BLaER1 (cell line): ENCODE measurements around the gene EPB41L4B.

Source experiments
- H3K27ac ChIP-seq: shearing (Covaris generic); formaldehyde crosslinking; 2 replicates; pipeline ENCODE4 v1.8.1; 2022
- H3K27me3 ChIP-seq: shearing (Covaris generic); formaldehyde crosslinking; 2 replicates; pipeline ENCODE4 v1.8.1; 2022
- H3K36me3 ChIP-seq: shearing (Covaris generic); formaldehyde crosslinking; 2 replicates; pipeline ENCODE4 v1.8.1; 2022
- H3K4me1 ChIP-seq: shearing (Covaris generic); formaldehyde crosslinking; 2 replicates; pipeline ENCODE4 v1.8.1; 2022
- H3K4me2 ChIP-seq: shearing (Covaris generic); formaldehyde crosslinking; 2 replicates; pipeline ENCODE4 v1.8.1; 2022
- H3K4me3 ChIP-seq: shearing (Covaris generic); formaldehyde crosslinking; 2 replicates; pipeline ENCODE4 v1.8.1; 2022
- H3K9ac ChIP-seq: shearing (Covaris generic); formaldehyde crosslinking; 2 replicates; pipeline ENCODE4 v1.8.1; 2022
- H3K9me3 ChIP-seq: shearing (Covaris generic); formaldehyde crosslinking; 2 replicates; pipeline ENCODE4 v1.8.1; 2022
- H4K20me1 ChIP-seq: shearing (Covaris generic); formaldehyde crosslinking; 2 replicates; pipeline ENCODE4 v1.8.1; 2022
- Cebpa-rat ChIP-seq: shearing (Covaris generic); IDR thresholded peaks from 2 replicates; pipeline ENCODE4 v1.8.1; 2022

The EPB41L4B gene

DNA sequence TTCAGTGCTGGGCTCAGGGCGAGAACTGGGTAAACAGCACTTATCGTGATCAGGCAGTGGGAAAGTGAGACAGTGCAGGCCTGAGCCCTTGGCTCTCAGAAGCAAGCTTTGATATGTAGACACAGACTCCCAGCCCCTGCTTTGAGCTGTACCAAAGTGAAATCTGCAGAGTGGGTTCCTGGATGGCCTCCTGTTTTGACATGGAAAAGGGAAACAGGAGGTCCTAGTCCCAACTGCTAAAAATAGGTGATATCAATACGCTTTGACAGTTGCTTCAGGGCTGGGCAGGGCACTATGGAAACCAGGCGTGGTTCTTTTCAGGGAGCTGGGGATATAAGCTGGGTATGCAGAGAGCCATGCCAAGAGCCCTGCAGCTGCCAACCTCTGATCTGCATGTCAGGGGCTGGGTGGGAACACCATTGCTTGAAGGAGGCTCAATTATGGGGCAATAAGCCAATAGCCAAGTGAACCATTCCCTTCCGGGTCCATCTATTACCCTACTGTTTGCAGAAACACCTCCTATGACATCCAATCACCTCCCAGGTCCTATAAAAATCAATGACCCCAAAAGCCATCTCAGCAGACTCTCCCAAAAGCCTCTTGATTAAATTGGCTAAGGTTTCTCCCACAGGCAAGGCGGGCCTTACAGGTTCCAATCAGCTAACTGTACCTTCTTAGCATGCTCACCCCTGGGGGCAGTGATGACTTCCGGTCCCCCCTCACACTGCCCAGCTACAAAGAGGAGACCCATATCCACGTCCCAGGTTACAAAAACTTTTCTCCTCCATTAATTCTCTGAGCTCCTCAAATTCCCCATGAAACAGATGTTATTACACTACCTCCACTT, 45.8 kb downstream of the EPB41L4B start:
- peaks cover 6% of the 10 kb centered on the region; the same call in 1 of the 2 replicates for H3K4me1 ChIP-seq
- H3K4me2 ChIP-seq = no peak overlapping the region
- no peaks in the 10 kb centered on the region for H3K36me3 ChIP-seq
- H3K27me3 ChIP-seq = no peaks in the 10 kb centered on the region
- H3K27ac ChIP-seq = no peak overlapping the region
- H3K9me3 ChIP-seq = no peaks in the 10 kb centered on the region
- H4K20me1 ChIP-seq = no peaks in the 10 kb centered on the region
- no peak overlapping the region for H3K9ac ChIP-seq
- no peak overlapping the region for H3K4me3 ChIP-seq
- no peak for TF ChIP-seq Cebpa-rat

DNA sequence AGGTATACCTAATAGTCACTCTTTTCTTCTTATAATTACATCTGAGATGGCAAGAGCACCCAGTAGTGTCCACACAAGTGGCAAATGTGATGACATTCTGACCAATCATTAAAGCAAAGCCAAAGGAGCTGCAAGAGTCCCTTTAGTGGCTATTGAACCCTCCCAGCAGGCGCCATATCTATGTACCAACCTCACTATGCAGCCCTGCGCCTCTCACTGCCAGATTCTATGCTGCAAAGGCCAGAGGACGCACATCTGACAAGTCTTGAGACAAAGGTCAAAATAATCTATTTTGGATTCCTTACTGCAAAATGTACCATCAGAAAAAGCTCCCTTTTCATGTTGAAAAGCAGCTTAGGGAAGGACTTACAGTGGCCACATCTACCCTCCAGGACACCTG, 47.0 kb downstream of the EPB41L4B start:
- Histone ChIP-seq H3K4me2 (no peak overlapping the region), H3K4me1 (peaks cover 6% of the 10 kb centered on the region; the same call in 1 of the 2 replicates), H3K36me3 (no peaks in the 10 kb centered on the region), H4K20me1 (no peaks in the 10 kb centered on the region), H3K9me3 (0 out of 2 replicates have a peak, but pooled peaks cover under 1% of the 10 kb centered on the region), H3K27me3 (no peaks in the 10 kb centered on the region), H3K9ac (no peak overlapping the region), H3K4me3 (no peak overlapping the region), H3K27ac (no peak overlapping the region)
- TF ChIP-seq Cebpa-rat = no peak

DNA sequence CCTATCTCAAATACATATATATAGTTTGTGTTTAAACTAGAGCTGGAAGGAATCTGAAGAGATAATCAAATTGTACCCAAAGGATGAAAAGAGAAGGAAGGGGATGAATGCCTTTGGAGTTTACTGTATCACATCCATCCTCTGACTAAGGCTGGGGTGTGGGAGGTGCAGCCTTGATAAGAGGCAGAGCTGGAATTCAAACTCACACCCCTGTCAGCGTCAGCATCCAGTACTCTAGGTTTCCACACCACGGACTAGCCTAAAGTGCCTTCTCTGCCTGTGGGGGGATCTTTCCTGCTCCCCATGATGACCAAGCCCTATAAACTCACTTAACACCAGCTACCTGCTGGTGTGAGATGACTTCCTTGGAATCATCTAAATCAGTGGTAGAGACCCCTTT, 48.1 kb downstream of the EPB41L4B start:
- no peak overlapping the region for H3K27ac ChIP-seq
- TF ChIP-seq Cebpa-rat = no peak
- no peak overlapping the region for H3K4me2 ChIP-seq
- H3K9ac ChIP-seq = no peak overlapping the region
- H3K4me3 ChIP-seq = no peak overlapping the region
- H3K4me1 ChIP-seq = peaks cover 6% of the 10 kb centered on the region; the same call in 1 of the 2 replicates
- peaks cover 9% of the 10 kb centered on the region for H3K9me3 ChIP-seq
- H3K36me3 ChIP-seq = no peaks in the 10 kb centered on the region
- H4K20me1 ChIP-seq = no peaks in the 10 kb centered on the region
- H3K27me3 ChIP-seq = no peaks in the 10 kb centered on the region

DNA sequence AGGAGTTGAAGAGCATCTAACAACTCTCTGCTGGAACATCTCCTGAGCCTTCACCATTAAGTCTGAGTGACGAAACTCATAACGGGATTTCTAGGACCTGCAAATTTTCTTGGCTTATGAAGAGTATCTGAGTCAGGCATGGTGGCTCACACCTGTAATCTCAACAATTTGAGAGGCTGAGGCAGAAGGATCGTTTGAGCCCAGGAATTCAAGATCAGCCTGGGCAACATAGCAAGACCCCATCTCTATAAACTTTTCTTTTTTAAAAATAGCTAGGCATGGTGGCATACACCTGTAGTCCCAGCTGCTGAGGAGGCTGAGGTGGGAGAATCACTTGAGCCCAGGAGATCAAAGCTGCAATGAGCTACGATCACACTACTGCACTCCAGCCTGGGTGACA, 48.8 kb downstream of the EPB41L4B start:
- Histone ChIP-seq H4K20me1 (no peaks in the 10 kb centered on the region), H3K9me3 (peaks cover 16% of the 10 kb centered on the region), H3K4me2 (no peak overlapping the region), H3K4me1 (no peaks in the 10 kb centered on the region; the same call in 1 of the 2 replicates), H3K27ac (no peak overlapping the region), H3K27me3 (no peaks in the 10 kb centered on the region), H3K4me3 (no peak overlapping the region), H3K36me3 (no peaks in the 10 kb centered on the region), H3K9ac (no peak overlapping the region)
- no peak for TF ChIP-seq Cebpa-rat

DNA sequence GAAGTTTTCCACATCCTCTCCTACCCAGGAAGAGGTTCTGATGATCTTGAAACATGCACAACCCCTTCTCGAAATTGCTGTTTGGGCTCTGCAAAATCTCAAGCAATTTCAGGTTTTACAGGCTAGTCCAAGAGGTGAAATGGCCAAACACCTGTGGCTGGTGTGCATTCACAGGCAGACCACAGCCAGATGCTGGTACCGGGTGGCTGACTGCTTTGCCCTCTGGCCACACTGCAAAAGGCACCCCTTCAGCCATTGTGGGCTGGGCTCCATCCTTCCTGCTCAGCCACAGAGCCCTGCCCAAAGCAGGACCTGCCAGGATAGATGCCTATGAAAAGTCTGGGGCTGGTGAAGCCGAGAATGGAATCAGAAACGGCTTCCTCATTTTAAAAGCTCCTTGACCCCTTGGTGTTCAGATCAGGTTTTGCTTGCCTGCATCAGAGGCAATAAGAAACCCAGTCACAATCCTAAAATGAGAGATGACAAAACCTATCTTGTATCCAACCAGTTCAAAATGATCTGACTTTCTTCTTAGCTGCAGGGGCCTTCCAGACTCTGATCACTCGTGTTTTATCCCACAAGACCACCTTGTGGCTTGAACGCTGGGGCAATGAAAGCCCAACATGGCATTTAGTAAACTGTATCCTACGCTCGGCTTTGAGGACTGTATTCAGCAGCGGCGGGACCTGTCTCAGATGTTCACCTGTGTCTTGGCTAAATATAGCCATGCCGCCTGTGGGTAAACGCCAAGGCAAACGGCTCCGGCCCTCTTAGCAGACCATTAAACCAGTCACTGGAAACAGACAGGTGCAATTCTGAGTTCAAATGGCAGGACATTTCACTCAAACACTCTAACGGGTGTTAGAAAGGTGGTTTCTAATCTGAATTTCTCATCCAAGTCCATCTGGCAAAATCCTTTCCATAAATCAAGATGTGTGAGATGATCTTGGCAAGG, 49.6 kb downstream of the EPB41L4B start:
- no peak overlapping the region for H3K4me3 ChIP-seq
- H4K20me1 ChIP-seq = no peaks in the 10 kb centered on the region
- H3K36me3 ChIP-seq = no peaks in the 10 kb centered on the region
- no peak for TF ChIP-seq Cebpa-rat
- no peaks in the 10 kb centered on the region for H3K27me3 ChIP-seq
- no peak overlapping the region for H3K4me2 ChIP-seq
- peaks cover 24% of the 10 kb centered on the region for H3K9me3 ChIP-seq
- no peak overlapping the region for H3K27ac ChIP-seq
- H3K9ac ChIP-seq = no peak overlapping the region
- no peaks in the 10 kb centered on the region for H3K4me1 ChIP-seq

DNA sequence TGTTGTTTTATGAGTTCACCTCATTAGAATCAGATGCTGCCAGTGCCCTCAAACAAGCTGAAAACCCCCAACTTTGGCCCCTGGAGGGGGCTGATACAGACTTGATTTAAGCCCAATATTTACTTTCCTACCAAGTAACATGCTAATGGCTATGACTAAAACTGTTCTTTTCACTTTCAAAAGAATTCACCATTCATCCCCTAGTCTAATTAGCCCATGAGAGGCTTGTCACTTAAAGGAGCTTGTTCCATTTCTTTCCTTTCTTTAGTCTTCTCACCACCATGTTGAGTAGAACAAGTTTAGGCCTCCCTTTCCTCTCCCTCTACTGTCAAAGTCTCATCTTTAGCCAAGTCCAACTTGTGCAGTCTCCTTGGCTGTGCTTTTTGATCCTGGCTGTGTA, 50.4 kb downstream of the EPB41L4B start:
- peaks cover 27% of the 10 kb centered on the region for H3K9me3 ChIP-seq
- no peak for TF ChIP-seq Cebpa-rat
- H3K9ac ChIP-seq = no peak overlapping the region
- no peak overlapping the region for H3K4me3 ChIP-seq
- no peaks in the 10 kb centered on the region for H3K27me3 ChIP-seq
- no peak overlapping the region for H3K27ac ChIP-seq
- no peaks in the 10 kb centered on the region for H4K20me1 ChIP-seq
- H3K4me2 ChIP-seq = no peak overlapping the region
- H3K36me3 ChIP-seq = no peaks in the 10 kb centered on the region
- no peaks in the 10 kb centered on the region for H3K4me1 ChIP-seq

DNA sequence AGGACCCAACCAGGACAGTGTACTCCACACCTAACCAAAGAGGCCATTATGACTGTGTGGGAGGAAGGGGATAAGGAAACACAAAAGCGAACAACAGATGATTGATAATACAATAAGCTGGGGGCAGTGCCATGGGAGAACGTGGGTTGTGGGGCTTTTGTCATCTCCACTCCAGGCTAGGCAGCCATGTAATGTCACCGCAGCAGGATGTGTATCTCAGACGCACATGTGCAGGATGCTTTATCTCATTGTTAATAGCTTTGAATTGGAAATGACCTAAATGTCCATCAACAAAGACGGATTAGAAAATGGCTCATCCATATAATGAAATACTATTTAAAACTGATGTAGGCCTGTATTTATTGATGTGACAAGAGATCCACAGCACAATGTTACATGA, 51.0 kb downstream of the EPB41L4B start:
- H4K20me1 ChIP-seq = no peaks in the 10 kb centered on the region
- H3K4me3 ChIP-seq = no peak overlapping the region
- TF ChIP-seq Cebpa-rat = no peak
- H3K36me3 ChIP-seq = no peaks in the 10 kb centered on the region
- H3K9me3 ChIP-seq = peaks cover 27% of the 10 kb centered on the region
- H3K4me1 ChIP-seq = no peaks in the 10 kb centered on the region
- no peak overlapping the region for H3K27ac ChIP-seq
- no peak overlapping the region for H3K9ac ChIP-seq
- H3K4me2 ChIP-seq = no peak overlapping the region
- no peaks in the 10 kb centered on the region for H3K27me3 ChIP-seq

DNA sequence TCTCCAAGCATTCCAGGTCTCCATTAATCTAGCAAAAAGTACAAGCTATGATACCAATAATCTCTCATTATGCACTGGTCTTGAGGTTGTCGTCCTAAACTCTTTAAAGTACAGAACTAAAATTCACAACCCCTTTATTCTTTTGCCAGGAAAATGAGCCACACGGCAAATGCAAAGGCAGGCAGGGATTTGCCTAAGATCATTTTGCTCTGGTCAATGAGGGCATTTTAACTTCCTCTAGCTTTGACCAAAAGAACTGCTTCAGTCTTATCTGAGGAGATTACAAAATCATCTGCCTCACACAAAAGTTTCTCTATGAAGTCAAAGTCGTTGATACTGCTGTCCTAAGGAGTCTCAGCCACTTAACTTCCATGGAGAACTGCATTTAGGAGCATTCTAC, 51.8 kb downstream of the EPB41L4B start:
- Histone ChIP-seq H3K9ac (no peak overlapping the region), H3K4me3 (no peak overlapping the region), H3K4me1 (no peaks in the 10 kb centered on the region), H3K9me3 (peaks cover 27% of the 10 kb centered on the region), H3K4me2 (no peak overlapping the region), H3K27ac (no peak overlapping the region), H4K20me1 (no peaks in the 10 kb centered on the region), H3K27me3 (no peaks in the 10 kb centered on the region), H3K36me3 (no peaks in the 10 kb centered on the region)
- no peak for TF ChIP-seq Cebpa-rat

DNA sequence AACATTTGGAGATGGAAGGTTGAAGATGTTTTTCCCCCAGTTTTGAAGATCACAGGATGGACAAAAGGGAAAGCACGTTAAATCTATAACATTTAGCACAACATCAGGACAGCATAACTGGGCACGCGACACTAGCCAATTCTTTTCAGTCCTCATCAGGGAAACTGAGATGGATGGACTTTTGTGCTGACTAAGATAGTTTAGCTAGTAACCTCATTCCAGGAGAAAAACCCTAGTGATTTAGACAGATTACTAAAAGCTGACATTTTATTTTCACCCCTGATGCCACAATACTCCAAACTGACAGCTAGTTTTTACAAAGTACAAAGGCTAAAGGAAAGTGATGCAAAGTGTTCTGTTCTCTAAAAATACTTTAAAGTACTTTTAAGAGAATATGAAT, 53.3 kb downstream of the EPB41L4B start:
- Histone ChIP-seq H3K4me3 (no peak overlapping the region), H3K27ac (no peak overlapping the region), H4K20me1 (no peaks in the 10 kb centered on the region), H3K9me3 (peaks cover 27% of the 10 kb centered on the region), H3K36me3 (no peaks in the 10 kb centered on the region), H3K9ac (no peak overlapping the region), H3K27me3 (no peaks in the 10 kb centered on the region), H3K4me1 (no peaks in the 10 kb centered on the region), H3K4me2 (no peak overlapping the region)
- no peak for TF ChIP-seq Cebpa-rat
